ENCODE results near the gene BLNK.

DNA sequence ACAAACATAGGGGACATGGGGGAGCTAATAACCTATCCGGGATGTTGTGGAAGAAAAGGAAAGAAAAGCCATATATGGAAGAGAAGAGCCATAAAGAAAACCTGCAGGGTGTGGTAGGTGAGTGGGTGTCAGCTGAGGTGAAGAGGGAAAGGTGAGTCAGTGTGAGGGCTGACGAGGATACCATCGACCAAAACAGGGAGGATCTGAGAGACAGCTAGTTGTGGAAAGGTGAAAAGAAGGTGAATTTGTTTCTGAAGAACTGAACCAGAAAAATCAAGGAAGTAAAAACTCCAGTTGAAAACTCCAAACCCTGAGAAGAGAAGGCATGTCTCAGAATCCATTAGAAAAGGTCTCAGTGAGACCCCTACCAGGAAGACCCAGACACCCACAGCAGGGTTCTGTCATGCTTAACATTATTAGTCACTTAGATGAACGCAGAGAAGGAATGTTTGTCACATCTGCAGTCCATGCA, 4.1 kb downstream of the BLNK start:
- TF ChIP-seq POLR2A (IDR thresholded peaks at IDR 0.05): no peak
- TF ChIP-seq, protein P1, sequence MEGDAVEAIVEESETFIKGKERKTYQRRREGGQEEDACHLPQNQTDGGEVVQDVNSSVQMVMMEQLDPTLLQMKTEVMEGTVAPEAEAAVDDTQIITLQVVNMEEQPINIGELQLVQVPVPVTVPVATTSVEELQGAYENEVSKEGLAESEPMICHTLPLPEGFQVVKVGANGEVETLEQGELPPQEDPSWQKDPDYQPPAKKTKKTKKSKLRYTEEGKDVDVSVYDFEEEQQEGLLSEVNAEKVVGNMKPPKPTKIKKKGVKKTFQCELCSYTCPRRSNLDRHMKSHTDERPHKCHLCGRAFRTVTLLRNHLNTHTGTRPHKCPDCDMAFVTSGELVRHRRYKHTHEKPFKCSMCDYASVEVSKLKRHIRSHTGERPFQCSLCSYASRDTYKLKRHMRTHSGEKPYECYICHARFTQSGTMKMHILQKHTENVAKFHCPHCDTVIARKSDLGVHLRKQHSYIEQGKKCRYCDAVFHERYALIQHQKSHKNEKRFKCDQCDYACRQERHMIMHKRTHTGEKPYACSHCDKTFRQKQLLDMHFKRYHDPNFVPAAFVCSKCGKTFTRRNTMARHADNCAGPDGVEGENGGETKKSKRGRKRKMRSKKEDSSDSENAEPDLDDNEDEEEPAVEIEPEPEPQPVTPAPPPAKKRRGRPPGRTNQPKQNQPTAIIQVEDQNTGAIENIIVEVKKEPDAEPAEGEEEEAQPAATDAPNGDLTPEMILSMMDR (IDR thresholded peaks at IDR 0.05): no peak

Measured in body of pancreas (tissue), 4 donors.